DMS153 (cell line): ENCODE data around the gene HCFC1.
A peak's percentile ranks its signal among the peaks of the same experiment; 100 is the strongest.

Experiments used
- DNase-seq: peaks from one replicate; lab custom pipeline; 2025; lab: John Stamatoyannopoulos, UW

The HCFC1 gene

DNA sequence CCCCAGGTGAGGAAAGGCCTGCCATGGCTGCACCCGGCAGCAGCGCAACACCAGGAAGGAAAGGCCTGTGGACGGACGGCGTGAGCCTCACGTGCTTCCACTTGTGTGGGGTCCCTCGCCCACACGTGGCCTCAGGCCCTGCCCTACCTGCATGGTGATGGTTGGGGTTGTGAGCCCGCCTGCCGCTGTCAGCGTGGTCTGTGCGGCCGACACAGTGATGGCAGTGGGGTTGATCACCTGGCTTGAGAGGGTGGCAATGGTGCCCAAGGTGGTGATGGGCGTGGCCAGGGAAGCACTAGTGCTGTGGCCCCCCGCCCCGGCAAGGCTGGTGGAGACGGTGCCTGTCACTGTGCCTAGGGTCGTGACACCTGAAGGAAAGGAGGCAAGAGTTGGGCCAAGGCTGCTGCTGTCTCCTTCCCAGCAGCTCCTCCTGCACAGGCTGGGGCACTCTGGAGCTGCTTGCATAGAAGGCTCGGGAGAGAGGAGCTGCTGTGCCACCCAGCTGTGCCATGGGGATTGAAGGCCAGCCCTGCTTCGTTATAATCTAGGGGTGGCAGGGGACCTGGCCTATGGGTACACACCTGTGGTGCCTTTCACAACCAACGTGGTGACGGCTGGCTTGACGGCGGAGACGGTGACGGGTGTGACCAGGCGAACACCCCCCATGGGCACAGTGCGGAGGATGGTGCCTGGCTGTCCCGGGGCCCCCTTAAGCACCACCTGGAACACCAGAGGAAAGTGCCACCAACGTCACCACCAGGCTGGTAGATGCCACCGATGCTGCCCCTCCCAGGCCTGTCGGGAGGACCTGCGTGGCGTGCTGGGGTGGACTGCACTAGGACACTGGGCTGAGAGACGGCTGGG lies 15.3 kb downstream of the HCFC1 start:
- DNase-seq = no peak

DNA sequence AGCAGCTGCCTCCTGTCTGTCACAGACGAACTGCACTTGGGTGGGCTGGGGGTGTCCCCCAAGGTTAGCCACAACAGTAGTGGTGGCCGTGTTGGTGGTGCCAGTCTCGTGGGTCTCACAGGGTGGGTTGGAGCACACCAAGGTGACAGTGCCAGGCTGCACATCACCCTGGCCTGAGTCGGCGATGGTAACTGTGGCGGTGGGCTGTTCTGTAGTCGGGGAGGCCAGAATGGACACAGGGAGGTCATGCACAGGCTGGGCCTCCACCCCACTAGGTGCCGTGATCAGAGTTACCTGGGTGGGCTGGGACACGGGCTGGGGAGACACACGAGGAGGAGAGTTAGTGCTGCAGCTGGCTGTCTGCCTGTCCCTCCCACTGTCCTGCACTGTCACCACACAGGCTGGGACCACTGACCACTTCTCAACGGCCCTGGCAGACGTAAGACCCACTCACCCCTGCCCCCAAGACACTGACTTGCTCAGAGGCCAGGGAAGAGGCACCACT lies 16.3 kb downstream of the HCFC1 start:
- no peak for DNase-seq

DNA sequence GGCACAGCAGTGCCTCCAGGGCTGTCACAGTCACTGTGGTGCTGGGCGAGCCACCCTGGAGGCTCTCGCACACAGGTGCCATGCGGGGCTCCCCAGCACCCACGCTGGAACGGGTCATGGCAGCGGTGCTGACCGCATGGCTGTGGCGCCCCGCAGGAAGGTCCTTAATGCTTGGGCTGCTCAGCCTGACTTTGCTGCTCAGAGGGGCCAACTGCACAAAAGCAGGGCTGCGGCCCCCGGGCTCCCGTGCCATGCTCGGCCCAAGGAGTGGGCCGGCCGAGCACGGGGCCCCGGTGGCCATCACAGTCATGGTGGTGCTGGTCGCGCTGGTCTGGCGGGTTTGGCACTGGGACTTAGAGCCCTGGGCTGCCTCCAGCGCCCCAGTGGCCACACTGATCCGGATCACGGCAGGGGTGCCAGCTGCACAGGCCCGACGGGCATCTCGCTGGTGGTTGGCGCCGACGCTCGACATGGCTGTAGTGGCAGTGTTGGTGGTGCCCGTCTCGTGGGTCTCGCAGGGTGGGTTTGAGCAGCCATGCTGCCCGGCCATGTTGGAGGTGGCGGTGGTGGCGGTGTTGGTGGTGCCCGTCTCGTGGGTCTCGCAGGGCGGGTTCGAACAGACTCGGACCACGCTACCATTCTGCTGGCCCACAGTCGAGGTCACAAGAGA lies 16.9 kb downstream of the HCFC1 start:
- no peak for DNase-seq

DNA sequence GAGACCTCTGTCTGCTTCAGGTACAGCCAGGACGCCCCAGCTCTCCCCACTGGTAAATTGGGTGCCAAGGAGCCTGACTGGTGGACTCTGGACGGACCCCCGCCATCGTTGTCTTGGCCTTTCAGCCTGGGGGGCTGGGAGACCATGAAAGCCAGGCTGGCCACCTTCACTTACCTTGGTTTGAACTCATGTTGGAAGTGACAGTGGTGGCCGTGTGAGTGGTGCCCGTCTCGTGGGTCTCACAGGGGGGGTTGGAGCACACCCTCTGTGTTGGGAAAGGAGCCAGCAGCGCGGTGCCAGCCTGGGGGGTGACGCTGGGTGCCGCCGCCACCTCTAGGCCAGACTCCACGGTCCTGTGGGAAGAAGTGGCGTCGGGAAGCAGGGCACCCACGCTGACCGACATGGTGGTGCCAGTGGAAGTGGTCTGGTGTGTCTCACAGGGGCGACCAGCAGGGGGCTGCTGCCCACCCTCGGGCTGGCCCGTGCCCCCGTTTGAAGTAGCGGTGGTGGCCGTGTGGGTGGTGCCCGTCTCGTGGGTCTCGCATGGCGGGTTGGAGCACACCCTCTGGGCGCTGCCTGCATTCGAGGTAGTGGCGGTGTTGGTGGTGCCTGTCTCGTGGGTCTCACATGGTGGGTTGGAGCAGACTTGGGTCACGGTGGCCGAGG lies 17.6 kb downstream of the HCFC1 start:
- DNase-seq = no peak

DNA sequence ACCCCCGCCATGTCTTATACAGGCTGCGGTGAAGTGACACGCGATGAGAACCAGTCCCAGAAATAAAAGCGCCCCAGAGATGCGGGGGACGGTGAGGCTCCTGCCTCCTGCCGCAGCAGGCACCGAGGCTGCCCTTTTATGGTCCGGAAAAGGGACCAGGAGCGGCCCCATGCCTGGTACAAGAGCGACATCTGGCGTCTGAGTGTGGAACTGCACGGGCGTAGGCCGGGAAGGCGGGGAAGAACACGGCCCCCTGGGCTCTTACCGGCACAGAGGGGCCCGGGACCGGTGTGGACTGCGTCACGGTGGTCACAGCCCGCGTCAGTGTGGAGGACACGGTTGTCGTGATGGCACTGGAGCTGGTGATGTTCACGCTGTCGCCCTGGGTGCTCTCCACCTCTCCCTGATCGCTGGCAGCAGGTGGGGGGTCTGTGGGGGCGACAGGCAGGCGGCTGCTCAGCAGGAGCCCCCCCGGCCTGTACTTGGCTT lies 18.2 kb downstream of the HCFC1 start:
- peak; percentile 28 for DNase-seq

DNA sequence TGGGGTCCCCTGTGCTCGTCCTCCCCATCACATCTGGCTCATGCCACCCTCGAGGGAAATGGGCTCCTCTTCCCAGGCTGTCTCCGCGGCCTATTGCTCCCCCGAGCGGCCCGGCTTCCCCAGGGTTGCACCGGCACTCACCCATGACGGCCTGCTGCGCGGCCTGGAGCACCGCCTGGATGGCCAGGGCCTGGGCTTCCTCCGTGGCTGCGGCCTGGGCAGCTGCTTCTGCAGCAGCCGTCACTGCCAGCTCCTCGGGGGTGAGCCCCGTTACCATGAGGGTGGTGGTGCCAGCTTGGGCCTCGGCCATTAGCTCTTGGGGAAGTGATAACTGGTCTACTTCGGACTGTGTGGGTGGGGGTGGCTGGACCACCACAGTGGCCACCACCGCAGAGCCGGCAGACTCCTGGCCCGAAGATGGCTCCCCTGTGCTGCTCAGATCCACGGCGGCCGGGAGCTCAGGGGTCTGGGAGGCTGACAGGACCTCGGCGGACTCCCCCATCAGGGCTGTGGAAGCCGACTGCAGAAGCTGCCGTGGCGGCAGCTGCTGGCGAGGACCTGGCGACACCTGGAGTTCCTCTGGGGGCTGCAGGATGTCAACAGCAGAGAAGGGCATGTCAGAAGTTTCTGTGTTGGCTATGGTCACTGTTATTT lies 19.1 kb downstream of the HCFC1 start:
- no peak for DNase-seq

DNA sequence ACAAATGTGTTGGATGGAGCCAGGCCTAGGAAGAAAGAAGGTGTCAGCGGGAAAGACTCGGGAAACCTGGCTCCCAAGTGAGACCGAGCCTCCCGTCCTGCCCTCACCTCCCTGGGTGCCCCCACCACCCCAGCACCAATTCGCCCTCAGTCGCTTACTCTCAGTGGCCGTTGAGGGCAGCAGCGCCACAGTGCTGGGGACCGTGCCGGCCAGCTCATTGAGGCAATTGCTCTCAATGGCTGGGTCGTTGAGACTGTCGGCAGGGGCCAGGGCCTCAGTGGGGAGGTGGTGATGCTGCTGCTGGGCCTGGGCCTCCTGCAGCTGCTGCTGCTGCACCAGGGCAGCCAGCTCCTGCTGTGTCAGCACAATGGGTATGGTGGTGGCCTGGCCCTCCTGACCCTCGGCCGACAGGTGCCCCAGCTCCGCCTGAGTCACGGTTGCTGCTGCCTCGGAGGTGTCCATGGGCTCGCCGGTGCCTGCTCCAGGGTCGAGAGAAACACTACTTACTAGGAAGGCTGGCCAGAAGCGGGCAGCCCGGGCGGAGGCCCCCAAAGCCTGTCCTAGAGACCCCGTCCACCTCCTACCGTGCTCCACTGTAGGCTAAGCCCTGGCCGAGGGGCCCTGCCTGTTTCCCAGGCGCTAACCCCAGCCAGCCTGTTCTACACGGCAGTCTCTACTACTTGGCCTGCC lies 19.8 kb downstream of the HCFC1 start:
- no peak for DNase-seq

DNA sequence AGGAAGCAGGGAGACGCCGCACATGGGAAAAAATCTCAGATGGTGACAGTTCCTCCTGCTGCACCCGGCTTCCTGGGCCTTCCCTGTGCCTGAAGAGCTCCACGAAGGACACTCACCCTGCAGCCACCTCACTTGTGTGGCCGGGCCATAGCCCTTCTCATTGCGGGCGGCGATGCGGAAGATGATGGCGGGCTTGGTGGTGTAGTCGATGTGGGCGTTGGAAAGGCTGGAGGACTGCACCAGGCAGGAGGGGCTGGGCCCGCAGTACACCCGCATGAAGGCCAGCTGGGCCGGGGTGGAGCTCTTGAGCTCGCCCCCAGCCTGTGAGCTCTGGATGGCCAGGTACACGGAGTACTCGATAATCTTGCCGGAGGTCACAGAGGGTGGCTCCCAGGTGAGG lies 21.5 kb downstream of the HCFC1 start:
- no peak for DNase-seq

DNA sequence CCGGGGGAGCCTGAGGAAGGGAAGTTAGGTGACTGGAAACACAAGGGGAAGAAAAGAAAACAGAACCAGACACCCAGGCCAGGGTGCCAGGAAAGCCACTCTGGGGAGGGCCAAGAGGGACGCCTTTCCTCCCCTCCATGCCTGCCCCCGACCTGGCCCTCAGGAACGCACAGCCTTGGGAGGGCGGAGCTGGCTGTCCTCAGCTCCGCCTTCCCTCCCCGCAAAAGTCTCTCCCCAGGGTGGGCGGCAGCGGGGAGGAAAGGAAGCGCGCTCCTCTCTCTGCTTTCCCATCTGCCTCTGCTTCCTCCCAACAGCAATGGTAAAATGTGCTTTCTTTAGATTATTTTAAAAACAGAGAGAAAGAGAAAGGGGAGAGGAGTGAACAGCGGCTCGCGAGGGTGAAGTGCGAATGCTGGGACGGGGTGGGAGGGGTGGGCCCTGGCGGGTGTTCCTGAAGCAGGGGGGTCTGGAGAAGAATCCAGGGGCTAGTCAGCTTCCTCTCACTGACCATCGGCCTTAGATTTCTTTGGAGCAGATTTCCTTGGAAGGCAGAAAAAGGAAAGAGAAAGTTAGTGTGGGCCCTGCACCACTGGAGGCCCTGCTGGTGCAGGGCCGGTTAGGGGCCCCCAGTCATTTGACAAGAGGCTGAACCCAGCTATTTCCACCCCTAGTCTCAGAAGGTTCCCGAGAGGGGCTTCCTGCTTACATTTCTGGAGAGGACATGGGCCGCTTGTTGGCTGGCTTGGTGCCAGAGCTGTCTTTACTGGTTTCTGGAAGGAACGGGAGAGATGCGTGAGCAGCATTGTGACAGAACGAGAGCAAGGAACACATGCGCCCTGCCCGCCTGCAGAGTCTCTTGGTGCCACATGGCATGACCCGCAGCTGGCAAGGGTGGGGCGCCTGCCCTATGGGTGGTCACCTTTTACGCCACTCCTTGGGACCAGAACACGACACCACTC lies 22.5 kb downstream of the HCFC1 start:
- no peak for DNase-seq

DNA sequence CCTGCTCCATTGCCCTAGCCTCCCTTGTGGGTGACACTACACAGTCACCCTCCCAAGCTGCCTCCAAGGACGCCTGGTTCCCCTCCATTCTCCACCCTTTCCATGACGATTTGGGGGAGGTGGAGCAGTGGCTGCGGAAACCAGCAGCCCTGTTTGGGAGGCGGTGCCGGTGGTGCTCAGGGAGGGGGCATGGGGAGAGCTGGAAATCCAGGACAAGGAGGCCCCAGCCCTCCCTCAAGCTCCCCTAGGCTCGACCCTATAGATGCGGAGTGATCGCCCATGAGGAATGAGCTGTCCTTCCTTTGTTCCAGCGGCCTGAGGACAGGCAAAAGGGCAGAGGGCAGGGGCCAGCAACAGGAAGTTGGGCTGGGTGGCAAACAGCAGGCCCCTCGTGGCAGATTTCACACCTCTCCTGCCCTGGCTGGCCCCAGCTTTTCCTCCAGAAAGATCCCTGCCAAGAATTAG lies 23.6 kb downstream of the HCFC1 start:
- no peak for DNase-seq

DNA sequence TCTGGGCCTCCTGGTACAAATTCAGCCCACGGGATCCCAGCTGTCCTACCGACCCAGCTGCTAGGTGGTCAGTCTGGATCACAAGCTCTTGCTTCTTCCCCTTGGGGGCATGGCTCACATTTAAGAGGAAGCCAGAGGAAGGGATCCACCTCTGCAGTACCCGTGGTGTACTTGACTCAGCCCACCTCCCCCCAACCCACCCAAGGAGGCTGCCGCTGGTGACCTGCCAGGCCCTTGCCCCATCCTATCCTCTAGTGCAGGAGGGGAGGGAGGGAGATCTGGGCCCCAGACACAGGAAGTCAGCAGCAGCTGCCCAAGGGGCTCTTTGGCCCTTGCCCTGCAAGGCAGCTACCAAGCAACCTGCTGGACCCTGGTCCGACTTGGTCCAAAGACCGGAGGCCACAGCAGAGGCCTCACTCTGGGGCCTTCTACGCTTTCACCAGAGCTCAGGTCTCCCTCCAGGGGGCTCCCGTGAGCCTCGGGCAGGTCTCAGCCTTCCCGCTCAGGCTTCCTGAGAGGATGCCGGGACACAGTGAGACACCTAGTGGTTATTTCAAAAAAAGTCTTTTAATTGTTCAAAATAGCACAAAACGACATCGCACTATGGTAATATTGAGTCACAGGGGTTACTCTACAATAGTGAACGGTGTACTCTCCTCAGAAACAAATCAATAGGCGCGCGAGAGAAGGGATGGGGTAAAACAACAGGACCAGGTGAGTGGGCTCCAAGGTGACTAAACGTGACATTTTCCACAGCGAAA lies 24.4 kb downstream of the HCFC1 start:
- peak; percentile 73 for DNase-seq

DNA sequence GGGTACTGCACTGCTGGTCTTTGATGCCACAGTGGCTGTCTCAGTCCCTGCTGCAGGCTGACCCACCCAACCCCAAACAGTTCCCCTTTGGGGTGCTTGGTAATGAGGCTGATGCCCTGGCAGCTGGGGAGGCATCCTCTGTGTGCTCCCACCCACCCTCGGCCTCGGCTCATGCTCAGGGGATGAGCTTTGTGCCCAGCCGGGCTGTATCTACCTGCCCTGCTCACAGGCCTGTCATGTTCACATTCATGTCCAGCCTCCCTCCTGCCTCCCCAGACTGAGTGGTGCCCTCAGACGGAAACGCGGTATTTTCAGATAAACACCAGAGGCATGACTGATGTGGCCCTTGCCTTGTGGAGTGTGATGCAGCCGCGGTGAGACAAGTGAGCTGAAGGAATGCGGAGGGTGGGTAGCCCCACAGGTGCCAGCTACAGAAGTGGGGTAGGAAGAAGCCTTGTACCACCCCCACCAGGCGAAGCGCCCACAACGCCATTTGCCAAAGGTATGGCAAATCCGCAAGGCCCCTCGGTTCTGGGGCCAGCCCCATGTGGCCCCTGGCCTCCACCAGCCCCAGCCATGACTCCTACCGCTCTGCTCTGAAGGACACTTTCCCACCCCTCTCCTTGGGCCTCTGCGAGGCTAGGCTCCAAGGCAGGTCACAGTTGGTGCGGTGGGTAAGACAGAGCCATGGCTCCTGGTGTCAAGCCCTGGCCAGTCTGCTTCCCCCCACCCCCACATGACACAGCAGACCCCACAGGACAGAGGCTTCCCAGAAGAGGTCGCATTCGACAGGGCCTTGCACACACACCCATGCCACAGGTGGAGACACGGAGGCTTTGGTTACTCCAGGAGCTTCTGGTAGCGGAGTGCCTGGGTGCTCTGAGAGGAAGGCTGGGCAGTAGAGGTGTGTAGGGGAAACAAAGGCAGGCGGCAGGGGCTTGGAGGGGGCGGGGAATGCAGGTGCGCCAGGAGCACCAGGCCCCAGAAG lies 25.4 kb downstream of the HCFC1 start:
- no peak for DNase-seq

DNA sequence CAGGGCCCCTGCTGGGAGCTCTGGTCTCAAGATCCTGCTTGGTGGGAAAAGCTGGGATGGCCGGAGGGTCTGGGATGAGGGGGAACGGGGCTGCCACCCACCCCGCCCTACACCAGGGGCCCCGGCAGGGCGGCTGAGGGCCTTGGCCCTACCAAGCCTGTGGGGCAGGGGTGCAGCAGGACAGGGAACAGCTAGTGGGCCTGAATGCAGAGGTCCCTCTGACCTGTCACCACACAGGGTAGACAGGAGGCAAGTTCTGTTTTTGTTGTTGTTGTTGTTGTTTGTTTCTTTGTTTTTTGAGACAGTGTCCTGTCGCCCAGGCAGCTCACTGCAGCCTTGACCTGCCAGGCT lies 26.8 kb downstream of the HCFC1 start:
- DNase-seq = no peak

DNA sequence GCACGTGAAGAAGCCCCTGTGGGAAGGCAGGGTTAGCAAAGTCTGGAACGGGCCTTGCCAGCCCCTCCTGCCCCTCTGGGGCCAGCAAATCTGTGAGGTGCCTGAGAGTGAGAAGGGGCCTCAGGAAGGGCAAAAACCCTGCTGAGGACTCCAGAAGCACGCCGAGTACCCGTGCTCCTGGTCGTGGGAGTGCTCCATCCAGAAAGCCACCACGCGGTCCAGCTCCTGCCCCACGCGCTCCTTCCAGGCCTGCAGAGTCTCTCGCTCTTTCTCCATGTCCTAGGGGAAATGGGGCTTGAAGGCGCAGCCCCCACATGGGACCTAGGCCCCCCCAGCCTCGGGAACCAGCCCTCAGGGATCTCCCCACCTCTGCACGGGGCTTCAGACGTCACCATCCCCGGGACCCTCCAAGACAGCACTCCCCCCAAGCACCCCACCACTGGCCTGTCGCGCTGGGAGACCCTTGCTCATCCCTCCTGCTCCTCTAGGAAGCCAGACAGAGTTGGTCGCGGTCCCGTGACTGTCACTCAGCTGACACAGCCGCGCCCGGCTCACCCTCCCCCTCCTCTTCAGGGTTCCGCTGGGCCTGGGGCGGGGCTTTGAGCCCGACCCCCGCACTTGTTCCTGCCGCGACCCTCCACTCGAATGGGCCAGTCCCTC lies 27.3 kb downstream of the HCFC1 start, which contains the start of gene RENBP:
Gene RENBP (minus strand): TSS at position 504 of the 660 bp plus-strand sequence. CDS start 33 bp downstream, at position 471.
- DNase-seq = no peak

DNA sequence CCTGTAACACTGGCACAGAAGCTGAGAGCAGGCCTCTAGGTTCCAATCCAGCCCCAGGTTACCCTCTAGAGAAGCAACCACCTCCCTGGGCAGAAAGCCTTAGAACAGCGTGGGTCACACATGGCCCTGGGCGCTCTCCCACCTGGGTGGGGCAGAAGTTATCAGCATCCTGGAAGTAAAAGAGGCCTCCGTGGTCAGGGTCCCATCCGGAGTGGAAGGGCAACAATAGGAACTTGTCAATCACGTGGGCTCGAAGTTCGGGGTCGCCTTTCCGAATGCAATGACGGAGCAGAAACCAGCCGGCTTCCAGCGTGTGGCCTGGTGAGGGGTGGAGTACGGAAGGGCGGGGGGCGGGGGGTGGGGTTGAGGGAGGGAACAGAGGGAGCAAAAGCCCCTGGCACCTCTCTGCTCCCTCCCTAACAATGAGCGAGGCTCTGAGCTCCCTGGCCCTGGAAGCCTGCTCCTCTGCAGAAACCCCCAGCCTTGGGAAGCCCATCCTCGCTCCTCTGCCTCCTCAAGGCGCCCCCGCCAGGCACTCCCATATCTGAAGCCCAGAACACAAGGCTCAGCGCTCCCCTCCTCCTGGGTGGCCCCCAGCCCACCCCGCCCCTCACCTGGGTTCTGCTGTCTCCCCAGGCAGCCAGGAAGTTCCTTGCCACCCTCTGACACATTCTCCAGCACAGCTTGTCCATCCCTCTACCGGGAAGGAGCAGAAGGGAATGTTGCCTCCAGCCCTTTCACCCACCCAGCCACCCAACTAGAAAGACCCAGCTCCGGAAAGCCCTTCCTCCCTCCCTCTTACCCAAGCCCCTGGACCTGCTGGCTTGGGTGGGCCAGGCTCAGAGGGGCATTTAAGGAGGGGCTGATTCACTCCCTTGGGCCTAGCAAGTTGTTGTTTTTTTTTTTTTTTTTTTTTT lies 30.0 kb downstream of the HCFC1 start:
- no peak for DNase-seq

DNA sequence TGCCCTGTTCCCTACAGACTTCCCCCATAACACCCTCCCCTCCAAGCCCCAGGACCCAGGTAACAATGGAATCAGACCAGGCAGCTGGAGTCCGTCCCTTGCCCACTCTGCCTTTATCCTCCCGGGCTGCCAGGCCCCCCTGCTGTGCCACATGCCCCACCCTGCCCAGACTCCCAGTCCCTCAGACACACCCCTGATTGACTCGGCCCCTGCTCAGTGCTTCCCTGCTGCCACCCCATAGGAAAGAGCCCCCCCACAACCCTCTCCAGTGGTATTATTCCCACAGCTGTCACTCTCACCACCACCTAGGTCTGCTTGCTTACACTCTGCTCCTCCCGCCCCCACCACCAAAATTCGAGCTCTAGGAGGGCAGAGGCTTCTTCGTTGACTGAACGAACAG lies 32.0 kb downstream of the HCFC1 start:
- DNase-seq = no peak
